KMS-11 (cell line): ENCODE results near the gene VSIR.

ENCODE experiments used
- H2AFZ ChIP-seq: fragments of 200-600 bp; sonication (generic); 2 replicates; pipeline ENCODE4 v1.6.1; 2016; ENCODE audit warnings: antibody characterized with exemption, mixed run types, low read depth
- H3K27ac ChIP-seq: fragments of 200-600 bp; sonication (generic); 2 replicates; pipeline ENCODE4 v1.6.1; 2016; ENCODE audit warnings: mild to moderate bottlenecking, mixed run types
- H3K27me3 ChIP-seq: fragments of 200-600 bp; sonication (generic); 2 replicates; pipeline ENCODE4 v1.6.1; 2017; ENCODE audit warnings: mild to moderate bottlenecking, low read depth, mixed run types, moderate library complexity; ENCODE audit not compliant: insufficient read depth
- H3K36me3 ChIP-seq: fragments of 200-600 bp; sonication (generic); 2 replicates; pipeline ENCODE4 v1.6.1; 2017; ENCODE audit warnings: mild to moderate bottlenecking, mixed run types; ENCODE audit not compliant: insufficient read depth
- H3K4me1 ChIP-seq: fragments of 200-600 bp; sonication (generic); 2 replicates; pipeline ENCODE4 v1.6.1; 2016; ENCODE audit warnings: mild to moderate bottlenecking, low read depth, mixed run types; ENCODE audit not compliant: poor library complexity, severe bottlenecking
- H3K4me2 ChIP-seq: fragments of 200-600 bp; sonication (generic); 2 replicates; pipeline ENCODE4 v1.7.0; 2016; ENCODE audit warnings: mild to moderate bottlenecking, mixed run types
- H3K4me3 ChIP-seq: fragments of 200-600 bp; sonication (generic); IDR thresholded peaks from 2 replicates; pipeline ENCODE4 v1.6.1; 2017; ENCODE audit warnings: low read depth, low read length, mixed read lengths; ENCODE audit not compliant: insufficient read depth
- H3K79me2 ChIP-seq: fragments of 200-600 bp; sonication (generic); 2 replicates; pipeline ENCODE4 v1.6.1; 2016; ENCODE audit warnings: low read depth, mixed run types; ENCODE audit not compliant: insufficient read depth
- H3K9ac ChIP-seq: fragments of 200-600 bp; sonication (generic); 2 replicates; pipeline ENCODE4 v1.6.1; 2016; ENCODE audit warnings: mild to moderate bottlenecking, mixed run types
- H4K20me1 ChIP-seq: fragments of 200-600 bp; sonication (generic); 2 replicates; pipeline ENCODE4 v1.6.1; 2016; ENCODE audit warnings: mild to moderate bottlenecking, mixed run types; ENCODE audit not compliant: insufficient read depth
- TF ChIP-seq, protein P1 (sequence below): fragments of 200-600 bp; sonication (generic); conservative IDR thresholded peaks from 2 replicates; pipeline ENCODE4 v1.6.1; 2017; ENCODE audit warnings: low read depth, mild to moderate bottlenecking, antibody characterized with exemption, low read length, moderate library complexity, mixed read lengths

Gene VSIR

DNA sequence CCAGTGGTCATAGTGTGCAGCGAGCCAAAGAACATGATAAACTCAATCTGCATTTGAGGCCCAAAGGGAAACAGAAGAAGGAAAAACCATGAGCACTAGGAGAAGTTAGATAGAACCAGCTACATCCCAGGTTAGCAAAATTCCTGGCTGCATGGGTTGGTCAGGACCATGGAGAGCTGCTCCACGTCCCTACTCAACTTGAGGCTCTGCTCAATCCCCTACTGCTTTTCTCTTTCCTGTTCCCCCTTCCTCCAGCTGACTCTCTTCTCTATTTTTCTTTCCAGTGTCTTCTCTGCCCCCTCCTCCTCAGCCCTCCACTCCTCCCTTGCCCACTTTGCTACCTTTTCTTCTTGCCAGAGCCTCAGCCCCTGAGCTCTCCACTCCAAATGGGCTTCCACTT lies 21.9 kb upstream of the VSIR start:
- Histone ChIP-seq H3K9ac (no peak overlapping the region), H3K79me2 (no peaks in the 10 kb centered on the region), H4K20me1 (no peaks in the 10 kb centered on the region), H3K27ac (no peak overlapping the region), H3K4me3 (no peak overlapping the region), H3K27me3 (peaks cover 60% of the 10 kb centered on the region), H3K4me2 (no peak overlapping the region), H3K4me1 (no peaks in the 10 kb centered on the region), H3K36me3 (no peaks in the 10 kb centered on the region), H2AFZ (no peak overlapping the region)
- TF ChIP-seq, protein P1, sequence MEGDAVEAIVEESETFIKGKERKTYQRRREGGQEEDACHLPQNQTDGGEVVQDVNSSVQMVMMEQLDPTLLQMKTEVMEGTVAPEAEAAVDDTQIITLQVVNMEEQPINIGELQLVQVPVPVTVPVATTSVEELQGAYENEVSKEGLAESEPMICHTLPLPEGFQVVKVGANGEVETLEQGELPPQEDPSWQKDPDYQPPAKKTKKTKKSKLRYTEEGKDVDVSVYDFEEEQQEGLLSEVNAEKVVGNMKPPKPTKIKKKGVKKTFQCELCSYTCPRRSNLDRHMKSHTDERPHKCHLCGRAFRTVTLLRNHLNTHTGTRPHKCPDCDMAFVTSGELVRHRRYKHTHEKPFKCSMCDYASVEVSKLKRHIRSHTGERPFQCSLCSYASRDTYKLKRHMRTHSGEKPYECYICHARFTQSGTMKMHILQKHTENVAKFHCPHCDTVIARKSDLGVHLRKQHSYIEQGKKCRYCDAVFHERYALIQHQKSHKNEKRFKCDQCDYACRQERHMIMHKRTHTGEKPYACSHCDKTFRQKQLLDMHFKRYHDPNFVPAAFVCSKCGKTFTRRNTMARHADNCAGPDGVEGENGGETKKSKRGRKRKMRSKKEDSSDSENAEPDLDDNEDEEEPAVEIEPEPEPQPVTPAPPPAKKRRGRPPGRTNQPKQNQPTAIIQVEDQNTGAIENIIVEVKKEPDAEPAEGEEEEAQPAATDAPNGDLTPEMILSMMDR = no peak

DNA sequence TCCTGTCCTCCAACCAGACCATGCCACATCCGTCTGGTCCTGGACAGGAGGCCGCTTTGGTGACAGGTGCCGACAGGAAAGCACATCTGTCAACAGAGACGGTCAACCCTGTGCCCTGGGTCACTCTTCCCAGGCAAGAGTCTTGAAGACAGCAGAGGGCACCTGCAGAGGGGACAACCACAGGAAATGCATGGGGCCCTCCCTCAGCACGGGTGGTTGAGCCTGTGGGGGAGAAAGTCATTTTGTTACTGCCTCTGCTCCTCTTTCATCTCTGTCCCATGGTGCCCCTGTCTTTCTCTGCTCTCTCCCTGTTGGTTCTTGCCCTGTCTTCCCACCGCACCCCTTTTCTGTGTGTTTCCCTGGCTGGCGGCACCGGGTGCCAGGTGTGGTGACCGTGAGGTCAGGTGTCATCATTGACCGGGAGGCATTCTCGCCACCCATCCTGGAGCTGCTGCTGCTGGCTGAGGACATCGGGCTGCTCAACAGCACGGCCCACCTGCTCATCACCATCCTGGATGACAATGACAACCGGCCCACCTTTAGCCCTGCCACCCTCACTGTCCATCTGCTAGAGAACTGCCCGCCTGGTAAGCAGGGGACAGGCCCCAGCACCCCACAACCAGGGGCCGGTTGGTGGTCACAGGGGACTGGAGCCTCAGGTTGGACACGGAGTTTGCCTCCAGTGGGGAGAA lies 17.6 kb upstream of the VSIR start:
- no peak overlapping the region for H3K4me2 ChIP-seq
- no peaks in the 10 kb centered on the region for H3K36me3 ChIP-seq
- no peak overlapping the region for H3K27ac ChIP-seq
- TF ChIP-seq, protein P1 = no peak
- no peaks in the 10 kb centered on the region for H3K4me1 ChIP-seq
- peaks cover 73% of the 10 kb centered on the region for H3K27me3 ChIP-seq
- H4K20me1 ChIP-seq = no peaks in the 10 kb centered on the region
- no peak overlapping the region for H2AFZ ChIP-seq
- no peaks in the 10 kb centered on the region for H3K79me2 ChIP-seq
- H3K4me3 ChIP-seq = no peak overlapping the region
- H3K9ac ChIP-seq = no peak overlapping the region

DNA sequence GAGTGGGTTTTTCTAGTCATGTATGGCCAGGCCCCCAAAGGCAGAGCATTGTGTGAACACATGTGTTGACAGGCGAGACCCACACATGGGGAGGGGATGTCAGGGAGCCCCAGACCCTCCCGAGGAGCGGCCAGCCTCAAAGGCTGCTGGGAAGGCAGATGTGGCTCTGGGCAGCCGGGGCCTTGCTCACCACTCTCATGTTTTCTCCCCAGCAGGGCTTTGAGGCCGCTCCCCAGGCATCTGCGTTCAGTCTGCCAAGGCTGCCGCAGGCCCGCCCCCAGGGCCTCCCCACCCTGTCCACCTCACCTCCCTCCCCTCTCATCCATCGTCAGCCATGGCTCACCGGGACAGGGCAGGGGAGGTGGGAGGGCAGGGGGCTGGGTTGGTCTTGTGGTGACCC lies 16.6 kb upstream of the VSIR start:
- H3K27me3 ChIP-seq = peaks cover 78% of the 10 kb centered on the region
- no peak overlapping the region for H2AFZ ChIP-seq
- H3K27ac ChIP-seq = no peak overlapping the region

DNA sequence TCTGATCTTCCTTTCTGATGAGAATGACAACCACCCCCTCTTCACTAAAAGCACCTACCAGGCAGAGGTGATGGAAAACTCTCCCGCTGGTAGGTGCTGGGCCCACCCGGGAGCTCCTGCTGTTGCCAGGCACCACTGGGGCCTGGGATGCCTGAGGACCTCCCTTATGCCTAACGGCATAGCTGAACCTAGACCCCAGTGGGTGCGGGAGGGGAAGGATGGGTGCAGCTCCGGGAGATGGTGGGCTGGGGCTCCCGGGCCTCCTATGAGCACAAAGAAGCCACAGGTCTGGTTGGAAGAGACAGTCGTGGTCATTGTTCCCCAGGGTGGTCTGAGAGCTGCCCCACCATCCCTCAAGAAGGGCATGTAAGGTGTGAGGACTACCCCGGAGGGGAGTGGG lies 15.6 kb upstream of the VSIR start:
- peaks cover 79% of the 10 kb centered on the region for H3K27me3 ChIP-seq
- no peaks in the 10 kb centered on the region for H3K79me2 ChIP-seq
- no peak overlapping the region for H3K9ac ChIP-seq
- H3K27ac ChIP-seq = no peak overlapping the region
- TF ChIP-seq, protein P1 = no peak
- no peaks in the 10 kb centered on the region for H3K4me1 ChIP-seq
- no peak overlapping the region for H2AFZ ChIP-seq
- H3K36me3 ChIP-seq = no peaks in the 10 kb centered on the region
- no peak overlapping the region for H3K4me2 ChIP-seq
- no peaks in the 10 kb centered on the region for H4K20me1 ChIP-seq
- H3K4me3 ChIP-seq = no peak overlapping the region

More for the DNA sequence above, 16.6 kb upstream of the VSIR start:
- Histone ChIP-seq H3K4me1 (no peaks in the 10 kb centered on the region), H3K4me3 (no peak overlapping the region), H3K79me2 (no peaks in the 10 kb centered on the region), H3K36me3 (no peaks in the 10 kb centered on the region), H4K20me1 (no peaks in the 10 kb centered on the region), H3K9ac (no peak overlapping the region), H3K4me2 (no peak overlapping the region)
- TF ChIP-seq, protein P1 = no peak
